K562 (cell line): ENCODE results near the gene HDAC6. TPM values are rescaled to one million over a fixed set of nuclear protein-coding genes. Genes with fewer than 3 reads are reported as not detected.
A peak's percentile ranks its signal among the peaks of the same experiment; 100 is the strongest.

Source experiments
- ARHGAP35 ChIP-seq: fragments of 450-650 bp; IDR thresholded peaks from 2 replicates; pipeline ENCODE4 v1.6.1; 2018; ENCODE audit not compliant: partially characterized antibody
- ATF1 ChIP-seq, 2 experiments: fragments of 450-650 bp in 1 of 2; IDR thresholded peaks; 2 replicates each; pipeline ENCODE4 v1.6.1; 2016; ENCODE audit warnings: missing compliant biosample characterization in 1 of 2, missing genetic modification characterization in 1 of 2
- BCOR ChIP-seq: fragments of 450-650 bp; IDR thresholded peaks from 2 replicates; pipeline ENCODE4 v1.6.1; 2016
- BRCA1 ChIP-seq, 2 experiments: fragments of 450-650 bp in 1 of 2; sonication (generic) in 1 of 2; formaldehyde crosslinking in 1 of 2; IDR thresholded peaks; 2 replicates each; pipeline versions ENCODE4 v1.5.0 to v1.6.1; 2017 to 2020; ENCODE audit warnings: mild to moderate bottlenecking in 1 of 2, missing genetic modification reagents in 1 of 2
- CBX3 ChIP-seq, 2 experiments: IDR thresholded peaks; 1 replicate in 1 of 2; 2 replicates in 1 of 2; pipeline ENCODE4 v1.6.1; 2012; ENCODE audit warnings: inconsistent platforms in 2 of 2, low read length in 2 of 2, borderline replicate concordance in 1 of 2, control low read depth in 1 of 2
- ETV6 ChIP-seq, 3 experiments: fragments of 150-350 bp in 1 of 3; sonication (generic) in 1 of 3; formaldehyde crosslinking in 1 of 3; IDR thresholded peaks; 2 replicates each; pipeline versions ENCODE4 v1.6.1 to v1.8.0; 2014 to 2022; ENCODE audit warnings: borderline replicate concordance in 2 of 3, low read depth in 2 of 3, antibody characterized with exemption in 1 of 3, low read length in 1 of 3, mild to moderate bottlenecking in 1 of 3, missing genetic modification reagents in 1 of 3
- HDAC1 ChIP-seq, 2 experiments: fragments of 450-650 bp; IDR thresholded peaks; 2 replicates each; pipeline ENCODE4 v1.6.1; 2016 to 2017; ENCODE audit warnings: inconsistent platforms in 1 of 2, mild to moderate bottlenecking in 1 of 2, moderate library complexity in 1 of 2
- KDM4B ChIP-seq, 2 experiments: fragments of 450-650 bp in 1 of 2; sonication (generic) in 1 of 2; IDR thresholded peaks; 2 replicates each; pipeline ENCODE4 v1.6.1; 2016 to 2017; ENCODE audit warnings: borderline replicate concordance in 2 of 2, antibody characterized with exemption in 1 of 2, low read depth in 1 of 2, mild to moderate bottlenecking in 1 of 2
- PHB2 ChIP-seq: fragments of 450-650 bp; IDR thresholded peaks from 2 replicates; pipeline ENCODE4 v1.6.1; 2017; ENCODE audit warnings: low read depth
- SMAD4 ChIP-seq: fragments of 250-450 bp; sonication (Bioruptor Pico); conservative IDR thresholded peaks from 2 replicates; pipeline ENCODE4 v1.8.0; 2021; ENCODE audit warnings: inconsistent platforms, mild to moderate bottlenecking, moderate library complexity
- SOX6 ChIP-seq: fragments of 450-650 bp; IDR thresholded peaks from 2 replicates; pipeline ENCODE4 v1.6.1; 2014; ENCODE audit warnings: mild to moderate bottlenecking
- TAL1 ChIP-seq: fragments of 450-650 bp; IDR thresholded peaks from 2 replicates; pipeline ENCODE4 v1.6.1; 2016; ENCODE audit warnings: mild to moderate bottlenecking
- YBX1 ChIP-seq: fragments of 450-650 bp; IDR thresholded peaks from 2 replicates; pipeline ENCODE4 v1.7.1; 2016; ENCODE audit warnings: mild to moderate bottlenecking
- YY1 ChIP-seq, 3 experiments: IDR thresholded peaks; 2 replicates each; pipeline ENCODE4 v1.6.1; 2011; ENCODE audit warnings: low read length in 2 of 3, mild to moderate bottlenecking in 2 of 3, moderate library complexity in 2 of 3, borderline replicate concordance in 1 of 3, control low read depth in 1 of 3, low read depth in 1 of 3; ENCODE audit not compliant: insufficient read depth in 3 of 3, insufficient replicate concordance in 2 of 3, control insufficient read depth in 1 of 3, insufficient read length in 1 of 3; ENCODE audit errors: extremely low read depth in 1 of 3
- ZBTB33 ChIP-seq: sonication (generic); formaldehyde crosslinking; IDR thresholded peaks from 2 replicates; pipeline ENCODE4 v1.8.1; 2023; ENCODE audit warnings: mild to moderate bottlenecking, missing genetic modification reagents
- ZMIZ1 ChIP-seq, 2 experiments: fragments of 150-350 bp in 1 of 2; IDR thresholded peaks; 2 replicates each; pipeline ENCODE4 v1.6.1; 2012 to 2016; ENCODE audit warnings: low read depth in 2 of 2, low read length in 2 of 2, mild to moderate bottlenecking in 1 of 2, moderate library complexity in 1 of 2
- ZNF263 ChIP-seq: sonication (generic); formaldehyde crosslinking; IDR thresholded peaks from 2 replicates; pipeline ENCODE4 v1.8.0; 2022; ENCODE audit warnings: mild to moderate bottlenecking, missing genetic modification reagents, borderline replicate concordance
- ZNF316 ChIP-seq: fragments of 450-650 bp; IDR thresholded peaks from 2 replicates; pipeline ENCODE4 v1.6.1; 2016
- ZNF586 ChIP-seq: fragments of 450-650 bp; formaldehyde crosslinking; conservative IDR thresholded peaks from 2 replicates; pipeline ENCODE4 v1.4.0; 2020; ENCODE audit warnings: mild to moderate bottlenecking, moderate library complexity
- ZNF830 ChIP-seq: fragments of 250-450 bp; sonication (Bioruptor Pico); IDR thresholded peaks from 2 replicates; pipeline ENCODE4 v1.5.0; 2021; ENCODE audit warnings: mild to moderate bottlenecking
- polyA plus RNA-seq, 8 experiments: library from polyadenylated mRNA; depleted of rRNA in 4 of 8; stranded (reverse) in 5 of 8; unstranded in 3 of 8; fragments of >200 nt; fragmentation: Nextera tagmentation in 2 of 8; fragmentation: Illumina TruSeq in 1 of 8; extraction: Ambion mirVana in 2 of 8; extraction: Trizol in 1 of 8; gene quantifications; 2 replicates each; pipeline versions ENCODE4 v1.2.1 to v1.2.3, GENCODE V29; 2011 to 2014; ENCODE audit warnings: inconsistent platforms in 1 of 8, missing spikeins in 1 of 8
- total RNA-seq, 7 experiments: library from RNA; depleted of rRNA in 6 of 7; stranded (reverse); fragments of >200 nt in 6 of 7; fragmentation: Illumina TruSeq in 2 of 7; extraction: Trizol in 2 of 7; gene quantifications; 2 replicates each; pipeline versions ENCODE4 v1.2.1 to v1.2.3, GENCODE V29; 2011 to 2021; ENCODE audit warnings: low replicate concordance in 1 of 7
- TF ChIP-seq, protein P1 (sequence below): fragments of 450-650 bp; IDR thresholded peaks from 2 replicates; pipeline ENCODE4 v1.6.1; 2016; ENCODE audit warnings: low read depth, mild to moderate bottlenecking, moderate library complexity

HDAC6 gene
- total and polyA plus RNA-seq, 9 of the 15 experiments (the other 6 are each of a cell fraction or from before 2014, with no cell fraction given): 29.9 to 101 (median 71.2) TPM

- TF ChIP-seq ZMIZ1 (IDR thresholded peaks at IDR 0.05; ENCODE audit: low read depth in 2 of 2, low read length in 2 of 2): peak in 1 of 2 experiments; percentile 95; a peak in 2 of 4 replicates
- peak; percentile 90 for TF ChIP-seq SOX6
- TF ChIP-seq CBX3 (IDR thresholded peaks at IDR 0.05; ENCODE audit: borderline replicate concordance in 1 of 2, low read length in 2 of 2): peak in 1 of 2 experiments; percentile 24; a peak in 1 of 3 replicates
- TF ChIP-seq ZNF316: peak; percentile 63
- no peak for TF ChIP-seq ZNF586
- TF ChIP-seq, protein P1, sequence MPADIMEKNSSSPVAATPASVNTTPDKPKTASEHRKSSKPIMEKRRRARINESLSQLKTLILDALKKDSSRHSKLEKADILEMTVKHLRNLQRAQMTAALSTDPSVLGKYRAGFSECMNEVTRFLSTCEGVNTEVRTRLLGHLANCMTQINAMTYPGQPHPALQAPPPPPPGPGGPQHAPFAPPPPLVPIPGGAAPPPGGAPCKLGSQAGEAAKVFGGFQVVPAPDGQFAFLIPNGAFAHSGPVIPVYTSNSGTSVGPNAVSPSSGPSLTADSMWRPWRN: peak; percentile 87
- no peak for TF ChIP-seq ATF1 (CRISPR knock-in tag; IDR thresholded peaks at IDR 0.05)
- 0 out of 2 replicates have a peak, but pooled peaks have one; percentile 41 for TF ChIP-seq ATF1 (tag; IDR thresholded peaks at IDR 0.05)
- peak; percentile 96 for TF ChIP-seq SMAD4 (CRISPR knock-in tag)
- TF ChIP-seq HDAC1 (IDR thresholded peaks at IDR 0.05): peak; percentile 15 to 82; a peak in 2 of 4 replicates
- TF ChIP-seq ETV6 (IDR thresholded peaks at IDR 0.05; ENCODE audit: borderline replicate concordance in 1 of 2, low read depth in 2 of 2, low read length in 1 of 2): 0 out of 4 replicates have a peak, but pooled peaks of 1 of the 2 experiments have one; percentile 26
- no peak for TF ChIP-seq ETV6 (CRISPR knock-in tag; IDR thresholded peaks at IDR 0.05; ENCODE audit: borderline replicate concordance)
- peak; percentile 97 for TF ChIP-seq TAL1
- TF ChIP-seq KDM4B (IDR thresholded peaks at IDR 0.05; ENCODE audit: borderline replicate concordance in 2 of 2, low read depth in 1 of 2): peak in 1 of 2 experiments; percentile 70; a peak in 1 of 4 replicates
- no peak for TF ChIP-seq YBX1
- no peak for TF ChIP-seq BRCA1 (IDR thresholded peaks at IDR 0.05)
- TF ChIP-seq BRCA1 (CRISPR knock-in tag; IDR thresholded peaks at IDR 0.05): no peak
- TF ChIP-seq ARHGAP35: no peak
- no peak for TF ChIP-seq ZNF830 (CRISPR knock-in tag)
- 0 out of 2 replicates have a peak, but pooled peaks have one; percentile 11 for TF ChIP-seq ZBTB33 (CRISPR knock-in tag)
- TF ChIP-seq PHB2: peak; percentile 82
- peak; percentile 98 for TF ChIP-seq BCOR
- TF ChIP-seq YY1 (IDR thresholded peaks at IDR 0.05; ENCODE audit: borderline replicate concordance in 1 of 3, control insufficient read depth in 1 of 3, extremely low read depth in 1 of 3, insufficient read depth in 3 of 3, insufficient read length in 1 of 3, insufficient replicate concordance in 2 of 3, low read depth in 1 of 3, low read length in 2 of 3): peak in 1 of 3 experiments; percentile 8
- peak; percentile 55; the same call in 1 of the 2 replicates for TF ChIP-seq ZNF263
Measured at GRCh38 chrX:48782795-48783194, 19.1 kb upstream of the HDAC6 start (continued).
